Suprapubic skin (tissue), 4 donors: ENCODE data around the gene IGSF22.

ENCODE experiments used
- CTCF ChIP-seq, 2 donors: fragments of 200-600 bp in 1 of 2; fragments of 450-650 bp in 1 of 2; sonication (generic) in 1 of 2; IDR thresholded peaks; one replicate each; pipeline ENCODE4 v1.5.1; 2016 to 2019; ENCODE audit warnings: antibody characterized with exemption in 2 of 2, mild to moderate bottlenecking in 1 of 2, moderate library complexity in 1 of 2
- EP300 ChIP-seq: sonication (generic); formaldehyde crosslinking; IDR thresholded peaks from one replicate; pipeline ENCODE4 v1.6.1; 2017; ENCODE audit warnings: antibody characterized with exemption
- POLR2A ChIP-seq, 2 donors: fragments of 450-650 bp; IDR thresholded peaks; one replicate each; pipeline ENCODE4 v1.6.1; 2017; ENCODE audit warnings: antibody characterized with exemption in 2 of 2, mild to moderate bottlenecking in 2 of 2, moderate library complexity in 2 of 2
- POLR2AphosphoS5 ChIP-seq, 3 donors: sonication (generic); formaldehyde crosslinking; IDR thresholded peaks; one replicate each; pipeline ENCODE4 v1.6.1; 2017; ENCODE audit warnings: antibody characterized with exemption in 3 of 3

- TF ChIP-seq POLR2A (IDR thresholded peaks at IDR 0.05) = no peak
- no peak for TF ChIP-seq CTCF (IDR thresholded peaks at IDR 0.05)
- no peak for TF ChIP-seq EP300
- no peak for TF ChIP-seq POLR2AphosphoS5 (IDR thresholded peaks at IDR 0.05)
Observed at GRCh38 chr11:18733202-18733601, 7.2 kb upstream of the IGSF22 start.
